Measurements from ENCODE around the gene ARHGEF10L. TPM values are rescaled to one million over a fixed set of nuclear protein-coding genes. Genes with fewer than 3 reads are reported as not detected.

Gene ARHGEF10L
- total RNA-seq, 1 donor from 2014 or later, result 3.1 TPM

DNA sequence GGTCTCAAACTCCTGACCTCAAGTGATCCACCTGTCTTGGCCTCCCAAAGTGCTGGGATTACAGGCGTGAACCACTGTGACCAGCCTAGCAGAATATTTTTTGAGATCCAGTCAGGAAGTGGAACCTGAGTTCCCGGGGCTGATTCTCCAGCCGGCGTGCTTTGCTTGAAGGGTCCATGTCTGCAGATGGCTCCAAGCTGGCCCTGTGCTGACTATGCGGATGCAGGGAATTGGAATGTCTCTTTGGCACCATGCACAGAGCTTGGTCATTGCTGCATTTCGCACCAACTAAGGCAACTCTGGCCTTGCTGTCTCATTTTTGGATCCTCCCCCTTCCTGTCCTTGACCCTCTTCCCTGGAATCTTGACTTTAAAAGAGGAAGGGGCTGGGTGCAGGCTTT, 28.1 kb downstream of the ARHGEF10L start:
- Mint-ChIP-seq H3K4me3 (ENCODE audit: unreplicated experiment) (no peak overlapping the region), H3K9me3 (ENCODE audit: unreplicated experiment) (no peaks in the 10 kb centered on the region), H3K27ac (ENCODE audit: unreplicated experiment) (no peak overlapping the region), H3K27me3 (ENCODE audit: unreplicated experiment) (peaks cover 10% of the 10 kb centered on the region), H3K4me1 (ENCODE audit: unreplicated experiment) (peaks cover 5% of the 10 kb centered on the region), H3K36me3 (ENCODE audit: low read depth, unreplicated experiment) (no peaks in the 10 kb centered on the region)
- no peak for TF ChIP-seq CTCF (IDR thresholded peaks at IDR 0.05; ENCODE audit: unreplicated experiment)
- DNase-seq (ENCODE audit: low spot score), result no peak

- Mint-ChIP-seq H3K27me3 (ENCODE audit: unreplicated experiment) (peaks cover 6% of the 10 kb centered on the region), H3K9me3 (ENCODE audit: unreplicated experiment) (no peaks in the 10 kb centered on the region), H3K27ac (ENCODE audit: unreplicated experiment) (no peak overlapping the region), H3K4me3 (ENCODE audit: unreplicated experiment) (no peak overlapping the region), H3K4me1 (ENCODE audit: unreplicated experiment) (peaks cover 5% of the 10 kb centered on the region), H3K36me3 (ENCODE audit: low read depth, unreplicated experiment) (no peaks in the 10 kb centered on the region)
- no peak for TF ChIP-seq CTCF (IDR thresholded peaks at IDR 0.05; ENCODE audit: unreplicated experiment)
- no peak for DNase-seq (ENCODE audit: low spot score)
Measured at GRCh38 chr1:17568014-17568900, 28.8 kb downstream of the ARHGEF10L start.

- Mint-ChIP-seq H3K36me3 (ENCODE audit: low read depth, unreplicated experiment) (no peaks in the 10 kb centered on the region), H3K27me3 (ENCODE audit: unreplicated experiment) (peaks cover 8% of the 10 kb centered on the region), H3K9me3 (ENCODE audit: unreplicated experiment) (no peaks in the 10 kb centered on the region), H3K4me3 (ENCODE audit: unreplicated experiment) (no peak overlapping the region), H3K4me1 (ENCODE audit: unreplicated experiment) (peaks cover 9% of the 10 kb centered on the region), H3K27ac (ENCODE audit: unreplicated experiment) (no peak overlapping the region)
- no peak for TF ChIP-seq CTCF (IDR thresholded peaks at IDR 0.05; ENCODE audit: unreplicated experiment)
- DNase-seq (ENCODE audit: low spot score), result no peak
Measured at GRCh38 chr1:17569200-17570139, 30.0 kb downstream of the ARHGEF10L start.

GRCh38 chr1:17570228-17570627, 30.7 kb downstream of the ARHGEF10L start:
- H3K27me3 Mint-ChIP-seq (ENCODE audit: unreplicated experiment), result peaks cover 9% of the 10 kb centered on the region
- H3K36me3 Mint-ChIP-seq (ENCODE audit: low read depth, unreplicated experiment), result no peaks in the 10 kb centered on the region
- peak overlapping the region; percentile 38 for H3K4me3 Mint-ChIP-seq (ENCODE audit: unreplicated experiment)
- no peak for TF ChIP-seq CTCF (IDR thresholded peaks at IDR 0.05; ENCODE audit: unreplicated experiment)
- H3K9me3 Mint-ChIP-seq (ENCODE audit: unreplicated experiment), result no peaks in the 10 kb centered on the region
- DNase-seq (ENCODE audit: low spot score), result no peak
- H3K27ac Mint-ChIP-seq (ENCODE audit: unreplicated experiment), result no peak overlapping the region
- H3K4me1 Mint-ChIP-seq (ENCODE audit: unreplicated experiment), result peaks cover 16% of the 10 kb centered on the region
